ENCODE results near the gene ENPP7.

- TF ChIP-seq POLR2A (IDR thresholded peaks at IDR 0.05; ENCODE audit: low read depth, low read length) (no peak), POLR2AphosphoS5 (IDR thresholded peaks at IDR 0.05; ENCODE audit: low read depth, low read length) (no peak), SPI1 (IDR thresholded peaks at IDR 0.05; ENCODE audit: low read depth, low read length) (no peak), TAF1 (IDR thresholded peaks at IDR 0.05; ENCODE audit: low read depth, low read length) (no peak), POU2F2 (IDR thresholded peaks at IDR 0.05; ENCODE audit: low read depth, low read length) (no peak), PAX5 (IDR thresholded peaks at IDR 0.05; ENCODE audit: insufficient read depth, low read length, severe bottlenecking) (no peak)
Observed at GRCh38 chr17:79681101-79681621, 49.6 kb upstream of the ENPP7 start.

Data from GM12891 (cell line).